ENCODE measurements around the gene CYB5B.

CYB5B gene

GRCh38 chr16:69514356-69514755 is 89.9 kb downstream of the CYB5B start:
- peak in 2 of 58 donors; percentile 10 to 44 for DNase-seq

All from anterior cingulate cortex (tissue), 58 donors.